GM21529 (cell line): Measurements from ENCODE around the gene SEMA5A.

Source experiments
- ATAC-seq: cut with Tn5 transposase; IDR thresholded peaks from one replicate; pipeline ENCODE4 v1.9.1; 2021; ENCODE audit not compliant: unreplicated experiment

The SEMA5A gene

GRCh38 chr5:9188131-9188530 is 357.7 kb downstream of the SEMA5A start:
- no peak for ATAC-seq

GRCh38 chr5:9187614-9188013 is 358.3 kb downstream of the SEMA5A start:
- ATAC-seq, result no peak

GRCh38 chr5:9186069-9186468 is 359.8 kb downstream of the SEMA5A start:
- ATAC-seq, result no peak

- no peak for ATAC-seq
These were observed 361.9 kb downstream of the SEMA5A start for GRCh38 chr5:9183992-9184391.

GRCh38 chr5:9182899-9183695 is 362.8 kb downstream of the SEMA5A start:
- ATAC-seq, result no peak

- no peak for ATAC-seq
These were observed 369.2 kb downstream of the SEMA5A start for GRCh38 chr5:9176641-9177040.

- ATAC-seq, result no peak
These were observed 371.4 kb downstream of the SEMA5A start for GRCh38 chr5:9174446-9174845.

GRCh38 chr5:9173281-9174048 is 372.4 kb downstream of the SEMA5A start:
- no peak for ATAC-seq

- no peak for ATAC-seq
These were observed 375.8 kb downstream of the SEMA5A start for GRCh38 chr5:9170026-9170425.

GRCh38 chr5:9169557-9169902 is 376.3 kb downstream of the SEMA5A start:
- ATAC-seq, result no peak

- no peak for ATAC-seq
These were observed 376.9 kb downstream of the SEMA5A start for GRCh38 chr5:9168791-9169556.

GRCh38 chr5:9166202-9167112 is 379.4 kb downstream of the SEMA5A start:
- ATAC-seq, result no peak

GRCh38 chr5:9165546-9165945 is 380.3 kb downstream of the SEMA5A start:
- ATAC-seq, result no peak

- no peak for ATAC-seq
These were observed 385.1 kb downstream of the SEMA5A start for GRCh38 chr5:9160747-9161146.

- ATAC-seq, result no peak
These were observed 388.1 kb downstream of the SEMA5A start for GRCh38 chr5:9157811-9158210.

GRCh38 chr5:9157020-9157419 is 388.9 kb downstream of the SEMA5A start:
- no peak for ATAC-seq

- no peak for ATAC-seq
These were observed 389.6 kb downstream of the SEMA5A start for GRCh38 chr5:9156282-9156681.

- ATAC-seq, result no peak
These were observed 394.0 kb downstream of the SEMA5A start for GRCh38 chr5:9151684-9152427.

GRCh38 chr5:9149988-9150387 is 395.9 kb downstream of the SEMA5A start:
- no peak for ATAC-seq

- ATAC-seq, result no peak
These were observed 397.6 kb downstream of the SEMA5A start for GRCh38 chr5:9148242-9148641.
